HG02623 (cell line): Measurements from ENCODE around the gene SRMS.
A peak's percentile ranks its signal among the peaks of the same experiment; 100 is the strongest.

Source experiments
- ATAC-seq: cut with Tn5 transposase; IDR thresholded peaks from one replicate; pipeline ENCODE4 v1.9.1; 2021; ENCODE audit warnings: moderate library complexity; ENCODE audit not compliant: unreplicated experiment

SRMS gene

DNA sequence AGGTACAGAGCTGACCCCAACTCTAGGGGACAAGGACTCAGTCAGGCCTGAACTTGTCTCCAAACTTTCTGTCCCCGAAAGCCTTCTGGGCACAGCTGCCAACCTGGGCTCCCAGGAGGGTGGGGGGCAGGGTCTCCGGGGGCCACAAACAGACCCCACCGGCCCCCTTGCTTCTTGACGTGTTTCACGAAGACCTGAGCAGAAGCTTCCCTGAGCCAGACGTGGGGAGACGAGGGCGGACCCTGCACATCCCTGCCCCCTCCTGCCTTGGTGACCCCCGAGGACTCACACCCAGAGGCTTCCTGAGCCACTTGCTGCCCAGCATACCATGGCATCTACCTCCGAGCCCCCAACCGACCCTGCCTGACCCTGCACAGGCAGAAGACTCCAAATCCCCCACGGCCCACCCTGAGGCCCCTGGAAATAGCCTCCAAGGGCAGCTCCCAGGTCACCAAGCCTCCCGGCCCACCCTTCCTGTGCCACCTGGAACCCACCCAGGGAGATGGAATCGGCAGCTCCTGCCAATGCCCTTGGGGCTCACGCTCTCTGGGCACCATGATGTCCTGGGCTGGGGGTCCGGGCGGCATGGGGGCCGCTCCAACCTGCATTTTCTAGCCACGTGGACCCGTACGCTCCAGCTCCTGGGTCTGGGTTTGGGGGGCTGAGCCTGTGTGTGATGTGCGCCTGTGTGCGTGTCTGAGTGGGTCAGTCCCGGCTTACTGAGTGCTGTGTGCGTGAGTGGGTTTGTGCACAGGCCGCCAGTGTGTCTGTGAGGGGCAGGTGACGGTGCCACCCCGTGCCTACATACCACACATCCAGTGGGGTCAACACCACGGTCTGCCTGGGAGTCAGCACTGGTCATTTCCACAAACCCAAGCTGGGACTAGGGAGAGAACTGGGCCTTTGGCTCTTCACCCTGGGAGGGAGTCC lies 7.8 kb downstream of the SRMS start:
- ATAC-seq: no peak

DNA sequence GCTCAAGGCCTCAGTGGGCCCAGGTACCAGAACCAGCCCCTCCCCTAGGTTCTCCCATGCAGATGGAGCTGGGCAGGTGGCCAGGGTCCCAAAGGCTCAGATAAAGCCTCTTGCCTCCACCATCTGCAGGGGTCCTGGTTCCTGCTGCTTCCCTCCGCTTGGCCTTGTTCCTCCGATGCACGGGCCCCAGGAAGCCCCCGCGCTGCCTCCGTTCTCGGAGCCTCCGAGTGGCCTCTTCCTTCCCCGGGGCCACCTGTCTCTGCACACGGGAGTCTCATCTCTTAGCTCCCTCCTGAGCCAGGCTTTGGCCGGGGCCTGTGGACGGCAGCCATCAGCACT lies 8.5 kb downstream of the SRMS start:
- no peak for ATAC-seq

DNA sequence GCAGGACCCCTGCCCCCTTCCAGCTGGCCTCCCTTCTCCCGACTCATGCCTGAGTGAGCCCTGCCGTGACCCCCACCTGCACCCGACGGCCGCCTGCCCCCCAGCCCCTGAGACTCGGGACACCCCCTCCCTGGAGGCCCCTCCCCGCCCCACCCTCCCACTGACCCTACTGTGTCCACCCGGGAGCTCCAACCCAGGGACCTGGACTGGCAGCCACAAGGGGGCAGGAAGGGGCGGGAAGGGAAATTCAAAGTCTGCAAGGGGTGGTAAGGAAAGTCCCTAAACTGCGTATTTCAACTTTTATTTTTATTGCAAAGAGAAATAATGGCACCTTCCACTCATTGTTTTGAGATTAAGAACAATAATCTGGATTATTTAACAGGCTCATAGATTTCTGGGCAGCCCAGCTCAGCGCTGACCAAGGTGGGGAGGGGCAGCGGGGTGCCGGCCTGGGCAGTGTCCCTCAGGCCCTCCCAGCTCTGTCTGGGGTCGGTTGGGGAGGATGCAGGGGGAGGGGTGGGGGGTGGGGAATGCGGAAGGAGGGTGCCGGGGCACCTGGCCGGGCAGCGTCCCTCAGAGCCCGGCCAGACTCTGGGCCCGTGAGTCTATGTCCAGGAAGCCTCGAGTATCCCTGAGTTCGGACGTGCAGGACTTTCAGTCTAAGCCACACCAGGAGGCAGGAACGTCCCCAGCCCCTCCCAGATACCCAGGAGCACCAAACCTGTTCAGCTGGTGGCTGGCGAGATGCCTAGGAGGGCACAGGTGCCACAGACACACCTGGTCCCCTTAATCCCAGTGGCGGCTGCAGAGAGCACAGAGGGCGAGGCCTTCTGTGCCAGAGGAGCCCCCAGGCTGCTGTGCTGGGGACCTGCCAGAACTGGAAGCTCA lies 9.1 kb downstream of the SRMS start:
- ATAC-seq: no peak

GRCh38 chr20:63537525-63538203 lies 9.9 kb downstream of the SRMS start:
- ATAC-seq: peak; percentile 79

DNA sequence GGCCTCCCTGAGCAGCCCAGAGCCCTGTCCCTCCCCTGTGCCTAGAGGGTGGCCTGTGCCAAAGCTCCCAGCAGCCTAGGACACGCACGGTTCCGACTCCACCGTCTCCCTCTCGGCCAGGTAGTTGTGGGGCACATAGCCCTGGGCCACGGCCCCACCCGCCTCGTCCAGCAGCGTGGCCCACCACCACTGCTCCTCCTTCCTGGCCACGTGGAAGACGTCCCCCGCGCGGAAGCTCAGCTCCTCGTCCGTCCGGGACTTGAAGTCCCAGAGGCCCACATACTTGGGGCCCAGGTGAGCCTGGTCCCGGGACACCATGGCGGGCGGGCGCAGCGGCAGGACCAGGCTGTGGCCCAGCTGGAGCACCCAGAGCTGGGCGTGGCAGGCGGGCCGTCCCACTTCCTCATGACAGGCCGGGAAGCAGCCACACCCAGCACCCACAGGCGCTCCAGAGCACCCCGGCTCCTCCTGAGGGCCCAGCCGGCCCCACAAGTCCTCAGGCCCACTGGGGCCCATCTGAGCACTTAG lies 10.5 kb downstream of the SRMS start, which contains the start of gene PTK6:
TSS of gene PTK6 (minus strand) at position 380 of the 528 bp plus-strand sequence. CDS start at position 318, 62 bp downstream.
- ATAC-seq: no peak

DNA sequence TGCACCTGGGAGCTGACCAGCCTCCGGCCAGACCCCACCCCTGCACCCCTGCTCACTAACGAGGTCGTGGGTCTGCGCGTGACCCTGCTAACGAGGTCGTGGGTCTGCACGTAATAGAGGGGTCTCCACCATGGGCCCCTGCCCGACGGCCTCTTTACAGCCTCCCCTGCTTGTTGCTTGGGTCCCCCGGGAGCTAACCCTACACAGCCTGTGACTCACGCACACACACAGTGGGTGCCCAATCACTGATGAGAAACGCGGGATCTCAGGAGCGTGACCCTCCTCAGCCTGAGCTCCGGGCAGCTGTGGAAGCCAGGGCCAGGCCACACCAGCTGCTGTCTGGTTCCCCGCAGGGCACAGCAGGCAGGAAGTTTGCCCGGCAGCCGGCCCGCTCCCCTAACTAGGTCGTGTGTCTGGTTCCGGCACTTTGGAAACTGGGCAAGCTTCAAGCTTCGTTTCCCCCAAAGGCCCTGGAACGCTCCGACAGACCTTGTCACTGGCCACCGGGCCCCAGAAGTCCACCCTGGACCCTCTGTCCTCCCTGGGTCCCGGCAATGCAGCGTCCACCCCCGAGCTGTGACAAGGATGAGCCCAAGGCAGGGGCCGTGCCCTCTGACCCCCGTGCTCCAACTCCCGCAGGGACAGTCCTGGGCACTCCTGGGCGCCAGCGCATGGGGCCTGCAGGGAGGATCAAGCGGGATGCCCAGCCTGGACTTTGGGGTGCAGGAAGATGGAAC lies 11.1 kb downstream of the SRMS start:
- ATAC-seq: no peak

DNA sequence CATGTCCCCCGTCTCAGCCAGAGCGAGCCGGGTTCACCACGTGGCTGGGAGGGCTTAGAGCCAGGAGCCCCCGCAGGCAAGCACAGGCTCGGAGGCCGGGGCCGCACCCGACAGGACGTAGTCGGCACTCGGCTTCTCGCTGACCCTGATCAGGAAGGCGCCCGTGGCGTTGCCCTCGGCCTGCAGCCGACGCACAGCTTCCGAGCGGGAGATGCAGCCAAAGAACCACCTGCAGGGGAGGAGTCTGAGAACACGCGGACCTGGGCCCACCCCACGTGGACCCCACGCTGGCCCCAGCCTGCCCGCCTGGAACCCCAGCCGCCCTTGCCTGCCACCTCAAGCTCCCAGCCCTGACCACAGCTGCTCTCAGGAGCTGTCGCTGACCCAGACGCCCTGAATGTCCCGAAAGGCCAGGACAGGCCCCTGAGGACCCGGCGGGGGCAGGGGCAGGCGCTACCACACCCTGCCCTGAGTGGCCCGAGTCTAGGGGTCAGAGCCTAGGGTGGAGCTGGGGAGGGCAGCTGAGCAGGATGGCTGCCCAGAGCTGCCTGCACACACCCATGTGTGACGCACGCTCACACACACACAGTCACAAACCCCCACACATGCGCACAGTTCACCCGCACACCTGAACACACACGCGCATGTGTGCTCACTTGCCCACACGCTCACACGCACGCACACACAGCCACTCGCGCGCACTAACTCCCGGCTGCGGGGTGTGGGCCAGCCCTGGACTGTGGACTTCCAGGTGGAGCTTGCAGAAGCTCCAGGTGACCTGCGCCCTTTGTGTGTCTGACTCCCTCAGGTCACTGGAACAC lies 12.5 kb downstream of the SRMS start:
- ATAC-seq: no peak

- ATAC-seq: no peak
Observed at GRCh38 chr20:63534427-63534830, 13.1 kb downstream of the SRMS start.

DNA sequence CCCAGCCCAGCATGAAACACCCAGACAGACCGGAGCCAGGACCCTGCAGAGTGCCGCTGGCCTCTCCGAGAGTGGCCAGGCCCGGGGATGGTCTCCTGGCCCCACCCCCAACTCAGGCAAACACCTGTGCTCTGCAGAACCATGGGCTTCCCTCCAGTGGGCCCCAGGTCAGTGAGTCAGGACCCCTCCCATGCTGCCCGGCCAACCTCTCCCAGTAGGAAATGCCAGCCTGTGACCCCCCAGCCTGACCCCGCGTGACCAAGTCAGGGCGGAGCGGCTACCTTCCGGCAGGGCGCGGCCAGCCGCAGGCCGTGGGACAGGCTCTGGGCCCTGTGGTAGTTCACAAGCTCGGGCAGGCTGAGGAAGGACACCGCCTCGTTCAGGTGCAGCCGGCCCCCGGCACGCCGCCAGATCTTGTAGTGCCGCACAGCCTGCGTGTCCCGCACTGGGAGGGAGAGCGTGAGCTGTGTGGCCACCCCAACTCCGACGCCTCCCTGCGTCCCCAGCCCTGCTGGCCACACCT lies 13.6 kb downstream of the SRMS start:
- no peak for ATAC-seq

DNA sequence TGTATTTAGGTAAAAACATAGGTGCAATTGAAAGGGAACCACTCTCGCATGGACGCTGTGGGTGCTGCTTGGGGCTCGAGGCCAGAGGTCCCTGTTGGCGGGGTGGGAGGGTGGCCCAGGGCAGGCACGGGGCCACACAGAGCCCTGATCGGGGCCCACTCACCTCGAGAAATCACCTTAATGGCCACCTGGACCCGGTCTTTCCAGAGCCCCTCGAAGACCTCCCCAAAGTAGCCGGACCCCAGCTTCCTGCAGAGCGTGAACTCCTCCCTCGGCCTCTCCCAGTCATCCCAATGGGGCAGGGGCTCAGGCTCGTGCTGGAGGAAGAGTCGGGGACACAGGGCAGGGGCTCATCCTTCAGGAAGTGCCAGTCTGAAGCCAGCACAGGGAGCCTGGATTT lies 14.2 kb downstream of the SRMS start:
- ATAC-seq: no peak

DNA sequence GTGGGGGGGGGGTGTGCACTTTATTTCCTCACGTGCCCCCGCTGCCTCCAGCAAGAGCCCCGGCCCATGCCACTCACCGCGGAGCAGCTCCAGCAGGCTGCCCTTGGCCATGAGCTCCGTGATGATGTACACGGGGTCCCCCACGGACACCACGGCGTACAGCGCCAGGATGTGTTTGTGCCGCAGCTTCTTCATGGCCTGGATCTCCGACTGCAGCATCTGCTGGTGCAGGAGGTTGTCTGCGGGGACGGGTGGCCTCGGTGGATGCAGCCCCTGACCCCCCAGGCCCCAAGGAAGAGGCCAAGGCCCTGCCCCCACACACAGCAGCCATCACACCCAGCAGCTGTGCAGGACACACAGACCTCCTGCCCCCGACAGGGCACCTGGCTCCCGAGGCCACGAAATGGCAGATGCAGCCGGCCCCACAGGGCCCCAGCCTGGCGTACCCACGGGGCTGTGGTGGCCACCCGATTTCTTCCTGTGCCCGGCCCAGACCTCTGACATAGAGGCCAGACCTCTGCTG lies 15.0 kb downstream of the SRMS start:
- ATAC-seq: no peak

DNA sequence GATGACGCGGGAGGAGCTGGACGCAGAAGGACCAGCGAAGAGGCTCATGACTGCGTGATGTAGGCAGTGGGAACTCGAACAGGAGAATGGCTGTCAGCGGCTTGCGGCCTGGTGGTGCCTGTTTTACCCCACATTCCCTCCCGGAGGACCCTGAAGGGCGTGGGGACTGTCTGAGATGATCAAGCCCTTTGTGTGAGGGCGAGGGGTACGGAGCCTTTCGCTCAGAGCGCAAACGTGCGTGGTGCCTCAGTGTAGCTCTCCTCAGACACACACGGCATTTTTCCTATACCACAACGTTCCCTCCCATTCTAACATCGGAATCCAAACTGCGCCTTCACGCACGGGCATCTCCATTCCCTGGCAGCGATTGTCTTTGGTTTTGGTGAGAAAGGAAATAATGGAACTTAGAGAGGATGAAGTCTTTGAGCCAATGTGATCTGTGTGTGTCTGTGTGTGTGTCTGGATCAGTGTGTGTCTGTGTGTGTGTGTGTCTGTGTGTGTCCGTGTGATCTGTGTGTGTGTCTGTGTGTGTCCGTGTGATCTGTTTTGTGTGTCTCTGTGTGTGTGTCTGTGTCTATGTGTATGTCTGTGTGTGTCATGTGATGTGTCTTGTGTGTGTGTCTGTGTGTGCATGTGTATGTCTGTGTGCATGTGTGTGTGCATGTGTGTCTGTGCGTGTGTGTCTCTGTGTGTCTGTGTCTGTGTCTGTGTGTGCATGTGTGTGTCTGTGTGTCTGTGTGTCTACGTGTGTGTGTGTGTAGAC lies 15.7 kb downstream of the SRMS start:
- no peak for ATAC-seq

DNA sequence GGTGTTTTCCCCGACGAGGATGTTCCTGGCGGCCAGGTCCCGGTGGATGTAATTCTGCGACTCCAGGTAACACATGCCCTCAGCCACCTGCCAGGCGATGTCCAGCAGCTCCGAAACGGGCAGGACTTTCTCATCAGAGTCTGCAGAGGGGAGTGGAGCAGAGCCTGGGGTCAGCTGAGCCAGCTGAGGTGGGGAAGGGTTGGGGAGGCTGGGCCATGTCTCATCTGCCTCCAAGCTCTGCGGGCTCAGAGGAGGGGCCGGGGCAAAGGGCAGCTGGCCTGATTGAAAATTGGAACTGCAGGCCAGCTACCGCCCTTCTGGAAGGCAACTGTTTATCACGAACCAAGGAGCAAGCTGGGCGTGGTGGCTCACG lies 16.8 kb downstream of the SRMS start:
- ATAC-seq: no peak

DNA sequence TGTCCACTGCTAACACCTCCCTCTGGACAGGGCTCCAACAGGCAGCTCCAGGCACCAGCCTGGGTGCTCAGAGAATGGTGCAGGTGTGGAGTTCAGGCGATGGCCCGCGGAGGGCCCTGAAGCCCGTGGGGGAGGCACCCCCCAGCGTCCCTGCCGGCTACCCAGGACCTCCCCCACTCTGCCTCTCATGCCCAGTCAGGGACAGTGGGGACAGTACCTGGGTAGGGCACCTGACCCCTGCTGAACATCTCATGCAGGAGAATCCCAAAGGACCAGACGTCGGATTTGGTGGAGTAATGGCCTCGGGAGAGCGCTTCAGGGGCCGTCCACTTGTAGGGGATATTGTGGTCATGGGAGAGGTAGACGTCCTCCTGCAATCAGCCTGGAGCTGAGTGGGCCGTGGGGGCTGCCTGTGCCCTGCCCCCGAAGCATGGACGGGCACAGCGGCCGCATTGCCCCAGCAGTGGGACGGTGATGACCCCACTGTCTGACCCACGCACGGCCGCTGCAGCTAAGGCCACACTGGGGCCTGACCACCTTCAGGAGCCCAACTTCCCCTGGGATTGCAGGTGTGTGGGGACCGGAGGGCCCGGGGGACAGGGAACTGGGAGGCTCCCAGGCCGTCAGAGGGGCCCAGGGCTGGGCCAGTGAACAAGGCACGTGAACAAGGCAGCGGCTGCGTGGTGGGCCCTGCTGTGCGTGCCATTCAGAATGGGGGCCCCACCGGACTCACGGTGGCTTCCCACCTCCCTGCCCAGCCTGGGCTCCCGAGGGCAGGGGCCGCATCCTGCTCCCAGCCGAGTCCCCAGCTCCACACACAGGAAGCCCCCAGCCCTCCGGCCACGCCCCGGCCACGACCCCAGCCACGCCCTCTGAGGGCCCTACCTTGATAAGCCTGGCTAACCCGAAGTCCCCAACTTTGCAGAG lies 17.4 kb downstream of the SRMS start:
- ATAC-seq: no peak

GRCh38 chr20:63529180-63529860 lies 18.2 kb downstream of the SRMS start:
- ATAC-seq: no peak

GRCh38 chr20:63527184-63527583 lies 20.4 kb downstream of the SRMS start:
- no peak for ATAC-seq

DNA sequence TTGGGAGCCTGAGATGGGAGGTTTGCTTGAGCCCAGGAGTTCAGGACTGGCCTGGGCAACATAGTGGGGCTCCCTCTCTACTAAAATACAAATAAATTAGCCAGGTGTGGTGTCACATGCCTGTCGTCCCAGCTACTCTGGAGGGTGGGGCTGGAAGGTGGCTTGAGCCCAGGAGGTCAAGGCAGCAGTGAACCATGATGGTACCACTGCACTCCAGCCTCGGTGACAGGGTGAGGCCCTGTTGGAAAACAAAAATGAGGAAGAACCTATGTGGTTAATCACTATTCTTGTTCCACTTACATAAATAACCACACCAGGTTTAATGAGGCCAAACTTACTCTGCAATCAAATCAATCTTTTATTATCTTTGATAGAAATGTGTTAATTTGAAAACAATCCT lies 21.6 kb downstream of the SRMS start:
- ATAC-seq: no peak
